ENCODE measurements around the gene AGMAT. TPM values are rescaled to one million over a fixed set of nuclear protein-coding genes. Genes with fewer than 3 reads are reported as not detected.

The AGMAT gene
- total RNA-seq, 1 donor from 2014 or later, result 8.1 TPM

DNA sequence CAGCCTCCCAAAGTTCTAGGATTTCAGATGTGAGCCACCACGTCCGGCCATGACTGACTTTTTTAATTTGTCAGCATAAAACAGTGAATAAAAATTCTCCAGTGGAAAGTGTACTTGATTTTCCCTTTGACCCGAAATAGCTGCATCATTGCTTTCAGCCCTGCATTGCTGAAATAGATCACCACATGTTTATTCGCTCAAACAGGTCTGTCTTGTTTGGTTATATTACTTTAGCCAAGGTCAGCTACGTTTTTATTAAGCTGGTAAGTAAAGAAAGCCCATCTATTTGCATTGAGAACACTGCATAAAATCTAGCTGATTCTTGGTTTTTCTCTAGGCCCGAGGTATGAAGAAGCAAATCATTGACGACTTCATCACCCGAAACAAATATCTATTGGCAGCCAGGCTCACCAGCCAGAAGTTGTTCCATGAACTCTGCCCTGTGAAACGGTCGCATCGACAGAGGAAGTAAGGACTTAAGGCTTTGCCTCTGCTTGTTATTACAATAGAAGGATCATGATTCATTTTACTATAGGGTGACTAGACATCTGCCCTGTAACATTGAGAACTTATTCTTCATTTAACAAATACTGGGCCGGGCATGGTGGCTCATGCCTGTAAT lies 25.6 kb downstream of the AGMAT start:
- no peaks in the 10 kb centered on the region for H3K9me3 Mint-ChIP-seq
- ChIA-PET POLR2A (interaction anchor here (0.6 kb wide), 1 partner anchor 13 kb away, joined by 4 read pairs; no protein-coding TSS in a partner anchor), CTCF (no interaction called here)
- peaks cover 16% of the 10 kb centered on the region for H3K4me1 Mint-ChIP-seq
- H3K27ac Mint-ChIP-seq, result no peak overlapping the region
- DNase-seq, result no peak
- H3K36me3 Mint-ChIP-seq (ENCODE audit: low read depth), result peaks cover 36% of the 10 kb centered on the region
- TF ChIP-seq CTCF (IDR thresholded peaks at IDR 0.05), result no peak
- intact Hi-C loops (cut with micrococcal nuclease), result no loop called here
- ATAC-seq (ENCODE audit: low read depth), result no peak
- H3K4me3 Mint-ChIP-seq, result no peak overlapping the region
- H3K27me3 Mint-ChIP-seq, result no peaks in the 10 kb centered on the region

DNA sequence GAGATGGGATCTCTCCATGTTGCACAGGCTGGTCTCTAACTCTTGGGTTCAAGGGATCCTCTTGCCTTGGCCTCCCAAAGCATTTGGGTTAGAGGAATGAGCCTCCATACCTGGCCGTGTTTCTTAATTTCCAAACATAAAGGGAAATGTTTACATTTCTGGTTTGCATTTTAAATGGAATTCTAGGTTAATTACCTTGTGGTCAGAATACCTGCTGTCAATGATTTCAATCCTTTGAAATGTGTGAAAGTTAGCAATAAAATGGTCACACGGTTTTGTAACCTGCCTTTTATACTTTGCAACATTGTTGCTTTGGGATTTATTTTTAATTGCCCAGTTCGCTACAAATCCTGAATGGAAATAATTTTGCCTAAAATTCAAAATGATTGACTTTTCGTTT lies 26.3 kb downstream of the AGMAT start:
- DNase-seq (no peak), ATAC-seq (ENCODE audit: low read depth) (no peak)
- Mint-ChIP-seq H3K36me3 (ENCODE audit: low read depth) (peaks cover 34% of the 10 kb centered on the region), H3K4me3 (no peak overlapping the region), H3K27ac (no peak overlapping the region), H3K9me3 (no peaks in the 10 kb centered on the region), H3K27me3 (no peaks in the 10 kb centered on the region), H3K4me1 (peaks cover 9% of the 10 kb centered on the region)
- intact Hi-C loops (cut with micrococcal nuclease), result no loop called here
- ChIA-PET CTCF (no interaction called here), POLR2A (no interaction called here)
- TF ChIP-seq CTCF (IDR thresholded peaks at IDR 0.05), result no peak

- no peaks in the 10 kb centered on the region for H3K9me3 Mint-ChIP-seq
- no peak overlapping the region for H3K4me3 Mint-ChIP-seq
- ATAC-seq (ENCODE audit: low read depth), result no peak
- ChIA-PET POLR2A (no interaction called here), CTCF (no interaction called here)
- H3K4me1 Mint-ChIP-seq, result peaks cover under 1% of the 10 kb centered on the region
- intact Hi-C loops (cut with micrococcal nuclease), result no loop called here
- peaks cover 30% of the 10 kb centered on the region for H3K36me3 Mint-ChIP-seq (ENCODE audit: low read depth)
- H3K27ac Mint-ChIP-seq, result no peak overlapping the region
- no peak for DNase-seq
- TF ChIP-seq CTCF (IDR thresholded peaks at IDR 0.05), result no peak
- H3K27me3 Mint-ChIP-seq, result no peaks in the 10 kb centered on the region
Measured at GRCh38 chr1:15557594-15557993, 27.3 kb downstream of the AGMAT start.

GRCh38 chr1:15557008-15557407 lies 27.8 kb downstream of the AGMAT start:
- Mint-ChIP-seq H3K4me1 (no peaks in the 10 kb centered on the region), H3K9me3 (no peaks in the 10 kb centered on the region), H3K36me3 (ENCODE audit: low read depth) (peaks cover 25% of the 10 kb centered on the region), H3K27ac (no peak overlapping the region), H3K27me3 (no peaks in the 10 kb centered on the region), H3K4me3 (no peak overlapping the region)
- DNase-seq (no peak), ATAC-seq (ENCODE audit: low read depth) (no peak)
- POLR2A ChIA-PET, result no interaction called here
- CTCF ChIA-PET, result no interaction called here
- TF ChIP-seq CTCF (IDR thresholded peaks at IDR 0.05), result no peak
- intact Hi-C loops (cut with micrococcal nuclease), result no loop called here

DNA sequence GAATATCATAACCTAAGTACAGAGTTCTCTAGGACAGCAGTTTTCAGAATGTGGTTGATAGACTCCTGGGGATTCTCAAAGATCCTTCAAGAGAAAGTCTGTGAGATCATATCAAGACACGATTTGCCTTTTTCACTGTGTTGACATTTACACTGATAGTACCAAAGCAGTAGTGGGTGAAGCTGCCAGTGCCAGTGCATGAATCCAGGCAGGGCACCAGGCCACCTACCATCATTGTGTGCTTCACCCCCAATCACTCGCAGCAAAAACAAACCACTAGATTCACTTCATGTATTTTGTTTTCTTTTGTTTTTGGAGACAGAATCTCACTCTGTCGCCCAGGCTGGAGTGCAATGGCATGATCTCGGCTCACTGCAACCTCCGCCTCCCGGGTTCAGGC lies 34.3 kb downstream of the AGMAT start:
- Mint-ChIP-seq H3K4me3 (no peak overlapping the region), H3K27me3 (no peaks in the 10 kb centered on the region), H3K36me3 (ENCODE audit: low read depth) (peaks cover 53% of the 10 kb centered on the region), H3K27ac (no peak overlapping the region), H3K4me1 (no peaks in the 10 kb centered on the region), H3K9me3 (no peaks in the 10 kb centered on the region)
- ChIA-PET POLR2A (no interaction called here), CTCF (no interaction called here)
- no peak for ATAC-seq (ENCODE audit: low read depth)
- intact Hi-C loops (cut with micrococcal nuclease), result no loop called here
- DNase-seq, result no peak
- no peak for TF ChIP-seq CTCF (IDR thresholded peaks at IDR 0.05)
